22Rv1 (cell line): ENCODE measurements around the gene MEOX1.

Source experiments
- ZFX ChIP-seq: fragments of 450-650 bp; IDR thresholded peaks from 2 replicates; pipeline ENCODE4 v1.6.1; 2017; ENCODE audit warnings: antibody characterized with exemption, borderline replicate concordance
- TF ChIP-seq, protein P1 (sequence below): fragments of 450-650 bp; IDR thresholded peaks from 2 replicates; pipeline ENCODE4 v1.5.1; 2017; ENCODE audit warnings: mild to moderate bottlenecking

DNA sequence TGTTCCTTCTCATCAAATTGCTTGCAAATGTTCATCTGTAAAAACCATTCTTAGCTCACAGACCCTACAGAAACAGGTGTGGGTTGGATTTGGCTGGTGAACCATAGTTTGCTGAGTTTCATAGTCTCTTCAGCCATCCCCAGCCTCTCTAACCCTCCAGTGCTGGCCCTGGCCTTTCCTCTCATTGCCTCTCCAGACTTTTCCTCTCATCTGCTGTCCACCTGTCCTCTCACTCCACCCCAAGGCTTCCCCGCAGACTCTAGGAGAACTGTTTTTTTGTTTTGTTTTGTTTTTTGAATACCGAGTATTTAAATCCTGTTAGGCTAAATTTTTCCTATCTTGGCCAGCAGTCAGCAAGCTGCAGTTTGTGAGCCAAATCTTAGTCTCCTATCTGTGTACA is 41.1 kb downstream of the MEOX1 start:
- TF ChIP-seq, protein P1, sequence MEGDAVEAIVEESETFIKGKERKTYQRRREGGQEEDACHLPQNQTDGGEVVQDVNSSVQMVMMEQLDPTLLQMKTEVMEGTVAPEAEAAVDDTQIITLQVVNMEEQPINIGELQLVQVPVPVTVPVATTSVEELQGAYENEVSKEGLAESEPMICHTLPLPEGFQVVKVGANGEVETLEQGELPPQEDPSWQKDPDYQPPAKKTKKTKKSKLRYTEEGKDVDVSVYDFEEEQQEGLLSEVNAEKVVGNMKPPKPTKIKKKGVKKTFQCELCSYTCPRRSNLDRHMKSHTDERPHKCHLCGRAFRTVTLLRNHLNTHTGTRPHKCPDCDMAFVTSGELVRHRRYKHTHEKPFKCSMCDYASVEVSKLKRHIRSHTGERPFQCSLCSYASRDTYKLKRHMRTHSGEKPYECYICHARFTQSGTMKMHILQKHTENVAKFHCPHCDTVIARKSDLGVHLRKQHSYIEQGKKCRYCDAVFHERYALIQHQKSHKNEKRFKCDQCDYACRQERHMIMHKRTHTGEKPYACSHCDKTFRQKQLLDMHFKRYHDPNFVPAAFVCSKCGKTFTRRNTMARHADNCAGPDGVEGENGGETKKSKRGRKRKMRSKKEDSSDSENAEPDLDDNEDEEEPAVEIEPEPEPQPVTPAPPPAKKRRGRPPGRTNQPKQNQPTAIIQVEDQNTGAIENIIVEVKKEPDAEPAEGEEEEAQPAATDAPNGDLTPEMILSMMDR: no peak
- TF ChIP-seq ZFX: no peak
